ENCODE data around the gene GLI3.

- TF ChIP-seq CTCF (IDR thresholded peaks at IDR 0.05 in 8 of 11, conservative IDR thresholded peaks at IDR 0.05 in 3 of 11): no peak
- no peak for TF ChIP-seq POLR2A (IDR thresholded peaks at IDR 0.05)
- no peak for TF ChIP-seq POLR2AphosphoS5 (IDR thresholded peaks at IDR 0.05)
Measured at GRCh38 chr7:42068554-42069280, 168.3 kb downstream of the GLI3 start.

Data from spleen (tissue), 7 donors.